Peyer's patch (tissue), 4 donors: ENCODE measurements around the gene LRRC56.

ENCODE experiments used
- POLR2A ChIP-seq, 2 donors: fragments of 450-650 bp; IDR thresholded peaks; one replicate each; pipeline ENCODE4 v1.5.1; 2017; ENCODE audit warnings: antibody characterized with exemption in 2 of 2, mild to moderate bottlenecking in 2 of 2, moderate library complexity in 2 of 2
- TF ChIP-seq, protein P1 (sequence below), 6 experiments: fragments of 450-650 bp in 4 of 6; fragments of 200-600 bp in 2 of 6; sonication (generic) in 1 of 6; IDR thresholded peaks; one replicate each; pipeline ENCODE4 v1.5.1; 2017 to 2019; ENCODE audit warnings: antibody characterized with exemption in 6 of 6, mild to moderate bottlenecking in 3 of 6, moderate library complexity in 1 of 6

GRCh38 chr11:506995-507726 is 30.2 kb upstream of the LRRC56 start, which contains the start of gene RNH1:
- TF ChIP-seq POLR2A (IDR thresholded peaks at IDR 0.05) = peak; percentile 71
- TF ChIP-seq, protein P1, sequence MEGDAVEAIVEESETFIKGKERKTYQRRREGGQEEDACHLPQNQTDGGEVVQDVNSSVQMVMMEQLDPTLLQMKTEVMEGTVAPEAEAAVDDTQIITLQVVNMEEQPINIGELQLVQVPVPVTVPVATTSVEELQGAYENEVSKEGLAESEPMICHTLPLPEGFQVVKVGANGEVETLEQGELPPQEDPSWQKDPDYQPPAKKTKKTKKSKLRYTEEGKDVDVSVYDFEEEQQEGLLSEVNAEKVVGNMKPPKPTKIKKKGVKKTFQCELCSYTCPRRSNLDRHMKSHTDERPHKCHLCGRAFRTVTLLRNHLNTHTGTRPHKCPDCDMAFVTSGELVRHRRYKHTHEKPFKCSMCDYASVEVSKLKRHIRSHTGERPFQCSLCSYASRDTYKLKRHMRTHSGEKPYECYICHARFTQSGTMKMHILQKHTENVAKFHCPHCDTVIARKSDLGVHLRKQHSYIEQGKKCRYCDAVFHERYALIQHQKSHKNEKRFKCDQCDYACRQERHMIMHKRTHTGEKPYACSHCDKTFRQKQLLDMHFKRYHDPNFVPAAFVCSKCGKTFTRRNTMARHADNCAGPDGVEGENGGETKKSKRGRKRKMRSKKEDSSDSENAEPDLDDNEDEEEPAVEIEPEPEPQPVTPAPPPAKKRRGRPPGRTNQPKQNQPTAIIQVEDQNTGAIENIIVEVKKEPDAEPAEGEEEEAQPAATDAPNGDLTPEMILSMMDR (IDR thresholded peaks at IDR 0.05) = peak in 1 of 6 experiments; percentile 6
